Upper lobe of left lung (tissue), 6 donors: Measurements from ENCODE around the gene SQOR. TPM values are rescaled to one million over a fixed set of nuclear protein-coding genes. Genes with fewer than 3 reads are reported as not detected.

ENCODE experiments used
- ATAC-seq, 2 donors: fragments of 200-7000 bp; cut with Tn5 transposase; one replicate each; pipeline ENCODE4 v1.9.1; 2022; ENCODE audit warnings: mild to moderate bottlenecking in 2 of 2, moderate library complexity in 2 of 2; ENCODE audit not compliant: low FRiP score in 2 of 2
- DNase-seq, 2 donors: peaks; one replicate each; pipeline ENCODE4 v3.0.0-alpha.2; 2019 to 2020
- H3K27ac ChIP-seq, 4 donors: fragments of 200-600 bp; sonication (generic); one replicate each; pipeline ENCODE4 v1.5.1; 2016 to 2019
- H3K27me3 ChIP-seq, 4 donors: fragments of 200-600 bp; sonication (generic); one replicate each; pipeline ENCODE4 v1.5.1; 2017 to 2019
- H3K36me3 ChIP-seq, 4 donors: fragments of 200-600 bp; sonication (generic); one replicate each; pipeline ENCODE4 v1.5.1; 2016 to 2019
- H3K4me1 ChIP-seq, 4 donors: fragments of 200-600 bp; sonication (generic); one replicate each; pipeline ENCODE4 v1.5.1; 2018 to 2019
- H3K4me3 ChIP-seq, 4 donors: fragments of 200-600 bp; sonication (generic); one replicate each; pipeline ENCODE4 v1.5.1; 2017 to 2019; ENCODE audit warnings: mild to moderate bottlenecking in 2 of 4, moderate library complexity in 1 of 4
- H3K9me3 ChIP-seq, 4 donors: fragments of 200-600 bp; sonication (generic); one replicate each; pipeline ENCODE4 v1.5.1; 2018 to 2019
- EP300 ChIP-seq, 4 donors: sonication (generic); formaldehyde crosslinking; IDR thresholded peaks; one replicate each; pipeline ENCODE4 v1.5.1; 2017; ENCODE audit warnings: antibody characterized with exemption in 4 of 4, control low read depth in 2 of 4
- POLR2A ChIP-seq, 4 donors: fragments of 450-650 bp; IDR thresholded peaks; one replicate each; pipeline ENCODE4 v1.5.1; 2016 to 2017; ENCODE audit warnings: antibody characterized with exemption in 4 of 4, mild to moderate bottlenecking in 2 of 4
- POLR2AphosphoS5 ChIP-seq, 2 donors: sonication (generic); formaldehyde crosslinking; IDR thresholded peaks; one replicate each; pipeline ENCODE4 v1.5.1; 2017; ENCODE audit warnings: antibody characterized with exemption in 2 of 2
- WGBS, 2 donors: methylation state at CpG; one replicate each; pipeline ENCODE4 v1.1.5; 2017 to 2018; 5-methylcytosine and 5-hydroxymethylcytosine counted together
- total RNA-seq, 6 donors: library from RNA; depleted of rRNA in 4 of 6; stranded (reverse); fragments of >200 nt in 4 of 6; gene quantifications; one replicate each; pipeline versions ENCODE4 v1.1.0 to v1.2.1, GENCODE V29; 2016 to 2021
- TF ChIP-seq, protein P1 (sequence below), 6 experiments: fragments of 450-650 bp in 4 of 6; fragments of 200-600 bp in 2 of 6; sonication (generic) in 2 of 6; IDR thresholded peaks; one replicate each; pipeline ENCODE4 v1.5.1; 2016 to 2019; ENCODE audit warnings: antibody characterized with exemption in 6 of 6
- donor health status: DM: no; HTN: no; CAD: no; lungs with moderate emphysema.
- donor health status: DM: no; HTN: yes; CAD: no; lungs with severe emphysema.

SQOR gene
- total RNA-seq, 6 donors from 2014 or later, result 74.7 to 181 (median 110) TPM

- H3K4me1 ChIP-seq, result no peaks in the 10 kb centered on the region
- H3K27me3 ChIP-seq, result no peaks in the 10 kb centered on the region
- ATAC-seq (no peak), DNase-seq (no peak)
- H3K4me3 ChIP-seq, result no peak overlapping the region
- 94 to 97% methylated on average over 7 of the region's 7 CpGs for WGBS, 2 donors
- H3K27ac ChIP-seq, result no peak overlapping the region
- peaks cover 30 to 98% (median 68%) of the 10 kb centered on the region in 4 donors for H3K36me3 ChIP-seq
- TF ChIP-seq, protein P1, sequence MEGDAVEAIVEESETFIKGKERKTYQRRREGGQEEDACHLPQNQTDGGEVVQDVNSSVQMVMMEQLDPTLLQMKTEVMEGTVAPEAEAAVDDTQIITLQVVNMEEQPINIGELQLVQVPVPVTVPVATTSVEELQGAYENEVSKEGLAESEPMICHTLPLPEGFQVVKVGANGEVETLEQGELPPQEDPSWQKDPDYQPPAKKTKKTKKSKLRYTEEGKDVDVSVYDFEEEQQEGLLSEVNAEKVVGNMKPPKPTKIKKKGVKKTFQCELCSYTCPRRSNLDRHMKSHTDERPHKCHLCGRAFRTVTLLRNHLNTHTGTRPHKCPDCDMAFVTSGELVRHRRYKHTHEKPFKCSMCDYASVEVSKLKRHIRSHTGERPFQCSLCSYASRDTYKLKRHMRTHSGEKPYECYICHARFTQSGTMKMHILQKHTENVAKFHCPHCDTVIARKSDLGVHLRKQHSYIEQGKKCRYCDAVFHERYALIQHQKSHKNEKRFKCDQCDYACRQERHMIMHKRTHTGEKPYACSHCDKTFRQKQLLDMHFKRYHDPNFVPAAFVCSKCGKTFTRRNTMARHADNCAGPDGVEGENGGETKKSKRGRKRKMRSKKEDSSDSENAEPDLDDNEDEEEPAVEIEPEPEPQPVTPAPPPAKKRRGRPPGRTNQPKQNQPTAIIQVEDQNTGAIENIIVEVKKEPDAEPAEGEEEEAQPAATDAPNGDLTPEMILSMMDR (IDR thresholded peaks at IDR 0.05), result no peak
- no peak for TF ChIP-seq POLR2A (IDR thresholded peaks at IDR 0.05)
- TF ChIP-seq EP300 (IDR thresholded peaks at IDR 0.05), result no peak
- TF ChIP-seq POLR2AphosphoS5 (IDR thresholded peaks at IDR 0.05), result no peak
- no peaks in the 10 kb centered on the region for H3K9me3 ChIP-seq
Measured at GRCh38 chr15:45677797-45678196, 43.0 kb downstream of the SQOR start.

- H3K9me3 ChIP-seq, result no peaks in the 10 kb centered on the region
- H3K27me3 ChIP-seq, result no peaks in the 10 kb centered on the region
- no peak overlapping the region for H3K4me3 ChIP-seq
- no peaks in the 10 kb centered on the region for H3K4me1 ChIP-seq
- no peak for DNase-seq
- peaks cover 34 to 98% (median 70%) of the 10 kb centered on the region in 4 donors for H3K36me3 ChIP-seq
- TF ChIP-seq POLR2AphosphoS5 (IDR thresholded peaks at IDR 0.05), result no peak
- TF ChIP-seq, protein P1 (IDR thresholded peaks at IDR 0.05), result no peak
- no peak for TF ChIP-seq POLR2A (IDR thresholded peaks at IDR 0.05)
- TF ChIP-seq EP300 (IDR thresholded peaks at IDR 0.05), result no peak
- ATAC-seq, result no peak
- no peak overlapping the region for H3K27ac ChIP-seq
- 90 to 93% methylated on average over 4 of the region's 4 CpGs for WGBS, 2 donors
Measured at GRCh38 chr15:45678459-45679178, 43.8 kb downstream of the SQOR start.

DNA sequence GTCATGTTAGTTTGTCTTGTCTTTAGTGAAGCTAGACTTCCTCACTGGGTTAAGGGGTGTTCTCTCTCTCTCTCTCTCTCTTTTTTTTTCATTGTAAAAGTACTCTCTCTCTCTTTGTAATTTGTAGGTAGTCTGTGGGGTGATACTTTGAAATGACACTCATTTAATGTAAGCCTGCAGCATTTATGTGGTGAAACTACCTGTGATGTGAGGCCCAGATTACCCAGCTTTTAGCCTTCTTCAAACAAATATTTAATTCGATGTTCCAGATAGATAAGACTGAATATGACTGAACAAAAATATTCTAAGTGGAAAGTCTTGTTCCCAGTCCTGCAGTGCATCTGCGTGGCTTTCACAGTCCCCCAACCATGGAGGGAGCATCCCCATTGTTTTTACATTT, 49.7 kb downstream of the SQOR start:
- WGBS, 2 donors, result 78 to 93% methylated on average over 2 of the region's 2 CpGs
- Histone ChIP-seq H3K27me3 (no peaks in the 10 kb centered on the region), H3K4me1 (no peaks in the 10 kb centered on the region), H3K27ac (no peak overlapping the region), H3K4me3 (no peak overlapping the region), H3K36me3 (peaks cover 35 to 98% (median 83%) of the 10 kb centered on the region in 4 donors), H3K9me3 (no peaks in the 10 kb centered on the region)
- TF ChIP-seq POLR2AphosphoS5 (IDR thresholded peaks at IDR 0.05) (no peak), POLR2A (IDR thresholded peaks at IDR 0.05) (no peak), EP300 (IDR thresholded peaks at IDR 0.05) (no peak)
- TF ChIP-seq, protein P1 (IDR thresholded peaks at IDR 0.05), result no peak
- no peak for ATAC-seq
- DNase-seq, result no peak

- H3K4me3 ChIP-seq, result no peak overlapping the region
- no peak for ATAC-seq
- 92 to 95% methylated on average over 4 of the region's 4 CpGs for WGBS, 2 donors
- peaks cover 40 to 99% (median 82%) of the 10 kb centered on the region in 4 donors for H3K36me3 ChIP-seq
- no peak overlapping the region for H3K27ac ChIP-seq
- TF ChIP-seq POLR2A (IDR thresholded peaks at IDR 0.05) (no peak), EP300 (IDR thresholded peaks at IDR 0.05) (no peak), POLR2AphosphoS5 (IDR thresholded peaks at IDR 0.05) (no peak)
- TF ChIP-seq, protein P1 (IDR thresholded peaks at IDR 0.05), result no peak
- no peaks in the 10 kb centered on the region for H3K27me3 ChIP-seq
- DNase-seq, result no peak
- no peaks in the 10 kb centered on the region for H3K9me3 ChIP-seq
- no peaks in the 10 kb centered on the region for H3K4me1 ChIP-seq
Measured at GRCh38 chr15:45689616-45690015, 54.8 kb downstream of the SQOR start.
